K562 (cell line): ENCODE measurements around the gene WDR47. TPM values are rescaled to one million over a fixed set of nuclear protein-coding genes. Genes with fewer than 3 reads are reported as not detected.

Source experiments
- CREB1 ChIP-seq, 2 experiments: sonication (generic) in 1 of 2; formaldehyde crosslinking in 1 of 2; IDR thresholded peaks; 2 replicates each; pipeline versions ENCODE4 v1.6.1 to v1.8.0; 2012 to 2022; ENCODE audit warnings: inconsistent platforms in 1 of 2, mild to moderate bottlenecking in 1 of 2, missing genetic modification reagents in 1 of 2, moderate library complexity in 1 of 2
- CREM ChIP-seq: IDR thresholded peaks from 2 replicates; pipeline ENCODE4 v1.6.1; 2014; ENCODE audit warnings: antibody characterized with exemption, low read depth
- FOXJ3 ChIP-seq: sonication (generic); formaldehyde crosslinking; IDR thresholded peaks from 2 replicates; pipeline ENCODE4 v1.4.0; 2020; ENCODE audit warnings: mild to moderate bottlenecking, missing genetic modification reagents
- HCFC1 ChIP-seq: IDR thresholded peaks from 2 replicates; pipeline ENCODE4 v1.6.1; 2012; ENCODE audit warnings: low read depth, low read length, improper control_type of control experiment
- HNRNPK ChIP-seq: fragments of 200-400 bp; formaldehyde crosslinking; IDR thresholded peaks from one replicate; pipeline ENCODE4 v1.6.1; 2018; ENCODE audit warnings: mild to moderate bottlenecking, low read depth, low read length; ENCODE audit not compliant: poor library complexity, severe bottlenecking
- NCOA6 ChIP-seq: fragments of 450-650 bp; IDR thresholded peaks from 2 replicates; pipeline ENCODE4 v1.6.1; 2017; ENCODE audit warnings: mild to moderate bottlenecking
- NRF1 ChIP-seq, 2 experiments: fragments of 450-650 bp; IDR thresholded peaks in 1 of 2; conservative IDR thresholded peaks in 1 of 2; 2 replicates each; pipeline ENCODE4 v1.6.1; 2014; ENCODE audit warnings: mild to moderate bottlenecking in 2 of 2
- RCOR1 ChIP-seq, 2 experiments: IDR thresholded peaks; 2 replicates each; pipeline ENCODE4 v1.6.1; 2012; ENCODE audit warnings: low read depth in 2 of 2, low read length in 2 of 2, borderline replicate concordance in 1 of 2, improper control_type of control experiment in 1 of 2
- SMAD4 ChIP-seq: fragments of 250-450 bp; sonication (Bioruptor Pico); conservative IDR thresholded peaks from 2 replicates; pipeline ENCODE4 v1.8.0; 2021; ENCODE audit warnings: inconsistent platforms, mild to moderate bottlenecking, moderate library complexity
- SMARCA5 ChIP-seq: fragments of 450-650 bp; IDR thresholded peaks from 2 replicates; pipeline ENCODE4 v1.6.1; 2016
- SMARCC2 ChIP-seq: fragments of 450-650 bp; IDR thresholded peaks from 2 replicates; pipeline ENCODE4 v1.6.1; 2017; ENCODE audit warnings: antibody characterized with exemption, moderate library complexity, mild to moderate bottlenecking, low read depth
- ZBTB17 ChIP-seq: fragments of 450-650 bp; formaldehyde crosslinking; IDR thresholded peaks from 2 replicates; pipeline ENCODE4 v1.4.0; 2020; ENCODE audit warnings: mild to moderate bottlenecking
- ZEB2 ChIP-seq: fragments of 450-650 bp; IDR thresholded peaks from 2 replicates; pipeline ENCODE4 v1.6.1; 2016
- ZNF253 ChIP-seq: fragments of 250-450 bp; sonication (Bioruptor Pico); conservative IDR thresholded peaks from 2 replicates; pipeline ENCODE4 v1.6.1; 2021; ENCODE audit warnings: mild to moderate bottlenecking
- ZNF586 ChIP-seq: fragments of 450-650 bp; formaldehyde crosslinking; conservative IDR thresholded peaks from 2 replicates; pipeline ENCODE4 v1.4.0; 2020; ENCODE audit warnings: mild to moderate bottlenecking, moderate library complexity
- polyA plus RNA-seq, 8 experiments: library from polyadenylated mRNA; depleted of rRNA in 4 of 8; stranded (reverse) in 5 of 8; unstranded in 3 of 8; fragments of >200 nt; fragmentation: Nextera tagmentation in 2 of 8; fragmentation: Illumina TruSeq in 1 of 8; extraction: Ambion mirVana in 2 of 8; extraction: Trizol in 1 of 8; gene quantifications; 2 replicates each; pipeline versions ENCODE4 v1.2.1 to v1.2.3, GENCODE V29; 2011 to 2014; ENCODE audit warnings: inconsistent platforms in 1 of 8, missing spikeins in 1 of 8
- total RNA-seq, 7 experiments: library from RNA; depleted of rRNA in 6 of 7; stranded (reverse); fragments of >200 nt in 6 of 7; fragmentation: Illumina TruSeq in 2 of 7; extraction: Trizol in 2 of 7; gene quantifications; 2 replicates each; pipeline versions ENCODE4 v1.2.1 to v1.2.3, GENCODE V29; 2011 to 2021; ENCODE audit warnings: low replicate concordance in 1 of 7
- TF ChIP-seq, protein P1 (sequence below): fragments of 450-650 bp; formaldehyde crosslinking; conservative IDR thresholded peaks from 2 replicates; pipeline ENCODE4 v1.4.0; 2022; ENCODE audit warnings: mild to moderate bottlenecking, missing genetic modification characterization
- TF ChIP-seq, protein P2 (sequence below): sonication (generic); formaldehyde crosslinking; IDR thresholded peaks from 2 replicates; pipeline ENCODE4 v1.8.0; 2022; ENCODE audit warnings: missing genetic modification reagents, mild to moderate bottlenecking, borderline replicate concordance
- TF ChIP-seq, protein P3 (sequence below): IDR thresholded peaks from 3 replicates; pipeline ENCODE4 v1.6.1; 2011; ENCODE audit warnings: borderline replicate concordance, mild to moderate bottlenecking; ENCODE audit not compliant: insufficient read length, insufficient read depth
- TF ChIP-seq, protein P4 (sequence below), 2 experiments: fragments of 450-650 bp; IDR thresholded peaks; 2 replicates each; pipeline ENCODE4 v1.6.1; 2016
- TF ChIP-seq, protein P5 (sequence below): fragments of 450-650 bp; formaldehyde crosslinking; IDR thresholded peaks from 2 replicates; pipeline ENCODE4 v1.4.0; 2022; ENCODE audit warnings: mild to moderate bottlenecking, moderate library complexity

The WDR47 gene
- total and polyA plus RNA-seq, 9 of the 15 experiments (the other 6 are each of a cell fraction or from before 2014, with no cell fraction given): 1.3 to 10.1 (median 4.9) TPM

DNA sequence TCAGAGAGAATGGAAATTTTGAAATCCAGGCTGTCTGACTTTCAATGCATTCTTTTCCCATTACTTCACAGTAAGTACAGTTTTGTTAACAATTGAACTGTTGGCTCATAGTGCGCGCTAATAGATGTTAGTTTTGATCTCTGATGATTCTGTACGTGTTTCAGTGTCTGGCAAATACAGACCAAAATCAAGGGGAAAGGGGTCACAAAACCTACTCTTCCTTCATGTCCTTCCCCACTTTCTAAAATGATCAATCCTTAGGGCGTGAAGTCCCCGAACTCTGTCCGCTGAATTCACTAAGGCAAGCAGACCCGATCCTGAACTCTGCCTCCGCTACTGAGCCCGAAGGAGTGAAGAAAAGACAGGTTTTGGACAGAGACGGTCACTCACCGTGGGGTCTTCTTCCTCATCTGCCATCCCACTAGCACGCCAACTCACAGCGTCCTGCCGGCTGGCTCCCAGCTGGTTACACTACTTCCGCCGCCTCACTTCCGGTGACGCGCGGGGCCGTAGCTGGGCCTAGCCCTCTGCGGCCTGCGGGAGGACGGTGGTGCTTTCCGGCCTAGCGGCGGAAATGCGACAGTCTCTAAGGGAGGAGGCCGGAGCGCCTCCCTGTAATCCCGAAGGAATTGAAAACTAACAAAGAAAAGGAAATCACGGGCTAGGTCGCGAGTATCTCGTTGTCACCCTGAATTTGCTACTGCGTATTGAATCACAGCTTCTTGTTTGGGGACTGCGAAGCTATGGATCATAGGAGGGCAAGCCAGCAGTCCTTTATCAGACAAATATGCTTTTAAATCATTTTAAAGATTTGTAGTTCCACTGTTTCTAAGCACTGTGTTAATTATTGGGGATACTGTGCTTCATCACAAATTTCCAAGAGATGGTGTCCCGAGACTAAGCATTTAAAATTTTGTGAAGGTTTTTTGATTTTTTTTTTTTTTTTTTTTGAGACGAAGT lies 33.9 kb upstream of the WDR47 start, which contains the start of gene TAF13 (continued):
- TF ChIP-seq HNRNPK (no peak), NRF1 (conservative IDR thresholded peaks at IDR 0.05 in 1 of 2, IDR thresholded peaks at IDR 0.05 in 1 of 2) (peak; percentile 74 to 79), SMARCC2 (no peak; the same call in 1 of the 2 replicates), CREM (peak; percentile 98), ZNF253 (CRISPR knock-in tag) (no peak), NCOA6 (no peak), ZBTB17 (CRISPR knock-in tag) (peak; percentile 75), SMARCA5 (no peak), ZEB2 (no peak), SMAD4 (peak; percentile 34; the same call in 1 of the 2 replicates), FOXJ3 (no peak), RCOR1 (IDR thresholded peaks at IDR 0.05; ENCODE audit: borderline replicate concordance in 1 of 2, low read depth in 2 of 2, low read length in 2 of 2) (peak in 1 of 2 experiments; percentile 55; a peak in 3 of 4 replicates), CREB1 (IDR thresholded peaks at IDR 0.05) (peak; percentile 92), CREB1 (CRISPR knock-in tag; IDR thresholded peaks at IDR 0.05) (peak; percentile 88), HCFC1 (peak; percentile 73), ZNF586 (CRISPR knock-in tag) (no peak)
- TF ChIP-seq, protein P1, sequence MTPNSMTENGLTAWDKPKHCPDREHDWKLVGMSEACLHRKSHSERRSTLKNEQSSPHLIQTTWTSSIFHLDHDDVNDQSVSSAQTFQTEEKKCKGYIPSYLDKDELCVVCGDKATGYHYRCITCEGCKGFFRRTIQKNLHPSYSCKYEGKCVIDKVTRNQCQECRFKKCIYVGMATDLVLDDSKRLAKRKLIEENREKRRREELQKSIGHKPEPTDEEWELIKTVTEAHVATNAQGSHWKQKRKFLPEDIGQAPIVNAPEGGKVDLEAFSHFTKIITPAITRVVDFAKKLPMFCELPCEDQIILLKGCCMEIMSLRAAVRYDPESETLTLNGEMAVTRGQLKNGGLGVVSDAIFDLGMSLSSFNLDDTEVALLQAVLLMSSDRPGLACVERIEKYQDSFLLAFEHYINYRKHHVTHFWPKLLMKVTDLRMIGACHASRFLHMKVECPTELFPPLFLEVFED (CRISPR knock-in tag): no peak
- TF ChIP-seq, protein P2, sequence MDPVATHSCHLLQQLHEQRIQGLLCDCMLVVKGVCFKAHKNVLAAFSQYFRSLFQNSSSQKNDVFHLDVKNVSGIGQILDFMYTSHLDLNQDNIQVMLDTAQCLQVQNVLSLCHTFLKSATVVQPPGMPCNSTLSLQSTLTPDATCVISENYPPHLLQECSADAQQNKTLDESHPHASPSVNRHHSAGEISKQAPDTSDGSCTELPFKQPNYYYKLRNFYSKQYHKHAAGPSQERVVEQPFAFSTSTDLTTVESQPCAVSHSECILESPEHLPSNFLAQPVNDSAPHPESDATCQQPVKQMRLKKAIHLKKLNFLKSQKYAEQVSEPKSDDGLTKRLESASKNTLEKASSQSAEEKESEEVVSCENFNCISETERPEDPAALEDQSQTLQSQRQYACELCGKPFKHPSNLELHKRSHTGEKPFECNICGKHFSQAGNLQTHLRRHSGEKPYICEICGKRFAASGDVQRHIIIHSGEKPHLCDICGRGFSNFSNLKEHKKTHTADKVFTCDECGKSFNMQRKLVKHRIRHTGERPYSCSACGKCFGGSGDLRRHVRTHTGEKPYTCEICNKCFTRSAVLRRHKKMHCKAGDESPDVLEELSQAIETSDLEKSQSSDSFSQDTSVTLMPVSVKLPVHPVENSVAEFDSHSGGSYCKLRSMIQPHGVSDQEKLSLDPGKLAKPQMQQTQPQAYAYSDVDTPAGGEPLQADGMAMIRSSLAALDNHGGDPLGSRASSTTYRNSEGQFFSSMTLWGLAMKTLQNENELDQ: no peak
- TF ChIP-seq, protein P3, sequence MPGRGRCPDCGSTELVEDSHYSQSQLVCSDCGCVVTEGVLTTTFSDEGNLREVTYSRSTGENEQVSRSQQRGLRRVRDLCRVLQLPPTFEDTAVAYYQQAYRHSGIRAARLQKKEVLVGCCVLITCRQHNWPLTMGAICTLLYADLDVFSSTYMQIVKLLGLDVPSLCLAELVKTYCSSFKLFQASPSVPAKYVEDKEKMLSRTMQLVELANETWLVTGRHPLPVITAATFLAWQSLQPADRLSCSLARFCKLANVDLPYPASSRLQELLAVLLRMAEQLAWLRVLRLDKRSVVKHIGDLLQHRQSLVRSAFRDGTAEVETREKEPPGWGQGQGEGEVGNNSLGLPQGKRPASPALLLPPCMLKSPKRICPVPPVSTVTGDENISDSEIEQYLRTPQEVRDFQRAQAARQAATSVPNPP: no peak
- TF ChIP-seq, protein P4, sequence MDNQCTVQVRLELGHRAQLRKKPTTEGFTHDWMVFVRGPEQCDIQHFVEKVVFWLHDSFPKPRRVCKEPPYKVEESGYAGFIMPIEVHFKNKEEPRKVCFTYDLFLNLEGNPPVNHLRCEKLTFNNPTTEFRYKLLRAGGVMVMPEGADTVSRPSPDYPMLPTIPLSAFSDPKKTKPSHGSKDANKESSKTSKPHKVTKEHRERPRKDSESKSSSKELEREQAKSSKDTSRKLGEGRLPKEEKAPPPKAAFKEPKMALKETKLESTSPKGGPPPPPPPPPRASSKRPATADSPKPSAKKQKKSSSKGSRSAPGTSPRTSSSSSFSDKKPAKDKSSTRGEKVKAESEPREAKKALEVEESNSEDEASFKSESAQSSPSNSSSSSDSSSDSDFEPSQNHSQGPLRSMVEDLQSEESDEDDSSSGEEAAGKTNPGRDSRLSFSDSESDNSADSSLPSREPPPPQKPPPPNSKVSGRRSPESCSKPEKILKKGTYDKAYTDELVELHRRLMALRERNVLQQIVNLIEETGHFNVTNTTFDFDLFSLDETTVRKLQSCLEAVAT (IDR thresholded peaks at IDR 0.05): no peak
- TF ChIP-seq, protein P5, sequence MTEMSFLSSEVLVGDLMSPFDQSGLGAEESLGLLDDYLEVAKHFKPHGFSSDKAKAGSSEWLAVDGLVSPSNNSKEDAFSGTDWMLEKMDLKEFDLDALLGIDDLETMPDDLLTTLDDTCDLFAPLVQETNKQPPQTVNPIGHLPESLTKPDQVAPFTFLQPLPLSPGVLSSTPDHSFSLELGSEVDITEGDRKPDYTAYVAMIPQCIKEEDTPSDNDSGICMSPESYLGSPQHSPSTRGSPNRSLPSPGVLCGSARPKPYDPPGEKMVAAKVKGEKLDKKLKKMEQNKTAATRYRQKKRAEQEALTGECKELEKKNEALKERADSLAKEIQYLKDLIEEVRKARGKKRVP (CRISPR knock-in tag): no peak
